Naive thymus-derived CD4-positive, alpha-beta T cell (primary cell): ENCODE data around the gene GNG7. TPM values are rescaled to one million over a fixed set of nuclear protein-coding genes. Genes with fewer than 3 reads are reported as not detected.
A peak's percentile ranks its signal among the peaks of the same experiment; 100 is the strongest.

Experiments
- ATAC-seq: fragments of 150-1000 bp; cut with Tn5 transposase; 2 replicates; pipeline ENCODE4 v1.10.0; 2021; ENCODE audit warnings: mild to moderate bottlenecking, moderate library complexity
- CTCF ChIA-PET: fragments of 350-600 bp; sonication (Branson Sonifier 250); formaldehyde crosslinking; loops from one replicate; lab custom pipeline; 2021; ENCODE audit warnings: antibody characterized with exemption; lab: Charles Lee
- POLR2A ChIA-PET: fragments of 350-600 bp; sonication (Branson Sonifier 250); formaldehyde crosslinking; loops from one replicate; lab custom pipeline; 2021; ENCODE audit warnings: antibody characterized with exemption, inconsistent platforms; lab: Charles Lee
- DNase-seq, 9 donors: peaks; one replicate each; pipeline versions ENCODE4 v3.0.0 to v3.0.0-alpha.2; 2020 to 2022; ENCODE audit warnings: mixed read lengths in 1 of 9
- H3K27ac ChIP-seq: one replicate; pipeline ENCODE4 v1.7.0; 2013; ENCODE audit warnings: mild to moderate bottlenecking, low read depth, low read length, moderate library complexity
- H3K27me3 ChIP-seq, 2 donors: one replicate each; pipeline ENCODE4 v1.7.0; 2013; ENCODE audit warnings: low read length in 2 of 2, mild to moderate bottlenecking in 2 of 2, moderate library complexity in 2 of 2; ENCODE audit not compliant: control insufficient read depth in 2 of 2, insufficient read depth in 2 of 2
- H3K36me3 ChIP-seq, 3 experiments: 1 replicate in 2 of 3; 2 replicates in 1 of 3; pipeline ENCODE4 v1.7.0; 2013; ENCODE audit warnings: low read length in 3 of 3, mild to moderate bottlenecking in 3 of 3, moderate library complexity in 1 of 3; ENCODE audit not compliant: insufficient read depth in 3 of 3, control insufficient read depth in 2 of 3
- H3K4me1 ChIP-seq, 2 donors: one replicate each; pipeline ENCODE4 v1.7.0; 2013; ENCODE audit warnings: low read length in 2 of 2, mild to moderate bottlenecking in 2 of 2, moderate library complexity in 1 of 2; ENCODE audit not compliant: control insufficient read depth in 2 of 2, insufficient read depth in 2 of 2
- H3K4me3 ChIP-seq: 2 replicates; pipeline ENCODE4 v1.7.0; 2013; ENCODE audit warnings: mild to moderate bottlenecking, low read length
- H3K9me3 ChIP-seq, 3 experiments: 1 replicate in 2 of 3; 2 replicates in 1 of 3; pipeline ENCODE4 v1.7.0; 2013; ENCODE audit warnings: low read length in 3 of 3; ENCODE audit not compliant: control insufficient read depth in 2 of 3
- H3K27ac Mint-ChIP-seq, 9 donors: one replicate each; pipeline ENCODE4 v1.8.0; 2020 to 2022; ENCODE audit warnings: mixed read lengths in 9 of 9, mild to moderate bottlenecking in 8 of 9, moderate library complexity in 5 of 9, inconsistent platforms in 2 of 9
- H3K27me3 Mint-ChIP-seq, 5 donors: one replicate each; pipeline ENCODE4 v1.8.0; 2021 to 2022; ENCODE audit warnings: mixed read lengths in 5 of 5, mild to moderate bottlenecking in 1 of 5
- H3K36me3 Mint-ChIP-seq, 5 donors: one replicate each; pipeline ENCODE4 v1.8.0; 2020 to 2022; ENCODE audit warnings: mixed read lengths in 5 of 5, mild to moderate bottlenecking in 3 of 5, inconsistent platforms in 1 of 5
- H3K4me1 Mint-ChIP-seq, 7 donors: one replicate each; pipeline ENCODE4 v1.8.0; 2020 to 2022; ENCODE audit warnings: mixed read lengths in 7 of 7, mild to moderate bottlenecking in 3 of 7, inconsistent platforms in 1 of 7
- H3K4me3 Mint-ChIP-seq, 10 donors: one replicate each; pipeline ENCODE4 v1.8.0; 2020 to 2022; ENCODE audit warnings: mild to moderate bottlenecking in 10 of 10, mixed read lengths in 10 of 10, moderate library complexity in 6 of 10, inconsistent platforms in 2 of 10
- H3K9me3 Mint-ChIP-seq, 11 donors: one replicate each; pipeline ENCODE4 v1.8.0; 2020 to 2022; ENCODE audit warnings: mixed read lengths in 11 of 11, mild to moderate bottlenecking in 4 of 11, inconsistent platforms in 1 of 11, moderate library complexity in 1 of 11
- intact Hi-C, 2 donors: fragments of 100-400 bp; cut with micrococcal nuclease; formaldehyde crosslinking; loops; one replicate each; pipeline ENCODE4 v1.15.1; 2023
- polyA plus RNA-seq, 2 donors: library from polyadenylated mRNA; unstranded; fragments of 300-500 nt; fragmentation: Illumina TruSeq; gene quantifications; one replicate each; pipeline ENCODE4 v1.2.3, GENCODE V29; 2021
- total RNA-seq, 6 experiments: library from RNA in 5 of 6; stranded (reverse) in 5 of 6; gene quantifications; 1 replicate in 5 of 6; 2 replicates in 1 of 6; pipeline ENCODE4 v1.2.3 and lab custom pipeline; 2021 to 2026

Gene GNG7
- total and polyA plus RNA-seq, 7 experiments from 2014 or later = 0.31 to 6.8 (median 4.7) TPM

DNA sequence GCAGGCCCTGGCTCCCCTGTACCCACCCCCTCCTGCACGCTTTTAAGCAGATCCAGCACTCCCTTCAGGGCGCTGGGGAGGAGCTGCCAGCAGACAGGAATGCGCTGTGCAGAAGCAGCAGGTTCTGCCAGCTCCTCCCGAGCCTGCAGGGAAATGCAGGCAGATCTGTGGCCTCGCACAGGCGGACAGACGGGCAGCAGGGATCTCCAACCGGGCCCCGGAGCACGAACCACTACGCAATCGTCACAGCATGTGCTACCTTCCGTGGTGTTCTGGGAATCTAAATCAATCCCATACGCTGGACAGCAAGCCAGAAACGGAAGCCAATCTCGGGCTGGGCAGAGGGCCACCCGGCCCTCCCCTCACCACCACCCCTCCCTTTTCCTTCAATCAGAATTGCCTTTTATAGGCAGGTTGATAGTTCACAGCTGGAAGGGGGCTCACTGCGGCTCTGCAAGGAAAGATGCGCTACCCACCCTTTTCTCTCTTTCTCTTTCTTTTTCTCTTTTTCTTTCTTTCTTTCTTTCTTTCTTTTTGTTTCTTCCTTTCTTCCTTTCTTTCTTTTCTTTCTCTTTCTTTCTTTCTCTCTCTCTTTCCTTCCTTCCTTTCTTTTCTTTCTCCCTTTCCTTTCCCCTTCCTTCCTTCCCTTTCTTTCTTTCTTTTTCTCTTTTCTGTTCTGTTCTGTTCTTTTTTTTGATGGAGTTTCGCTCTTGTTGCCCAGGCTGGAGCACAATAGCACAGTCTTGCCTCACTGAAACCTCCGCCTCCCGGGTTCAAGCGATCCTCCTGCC, 99.9 kb downstream of the GNG7 start:
- ChIA-PET POLR2A (interaction anchor here (1.4 to 4.6 kb wide), 2 partner anchors 7 to 126 kb away, joined by 6 to 21 read pairs; no protein-coding TSS in a partner anchor), CTCF (no interaction called here)
- Histone ChIP-seq H3K36me3 (no peaks in the 10 kb centered on the region), H3K4me3 (no peak overlapping the region), H3K4me1 (peaks cover under 1 to 2% of the 10 kb centered on the region in 2 donors), H3K27ac (no peak overlapping the region), H3K9me3 (no peaks in the 10 kb centered on the region), H3K27me3 (no peaks in the 10 kb centered on the region)
- intact Hi-C loops = no loop called here
- Mint-ChIP-seq H3K4me1 (peaks cover 7 to 17% (median 12%) of the 10 kb centered on the region in 7 donors), H3K9me3 (peaks cover 0 to 2% (median 0%) of the 10 kb centered on the region in 11 donors), H3K4me3 (no peak overlapping the region), H3K27ac (peak overlapping the region in 2 of 9 donors; percentile 33 to 74), H3K27me3 (peaks cover 0 to 8% (median 0%) of the 10 kb centered on the region in 5 donors), H3K36me3 (peaks cover 0 to 2% (median 0%) of the 10 kb centered on the region in 5 donors)
- no peak for ATAC-seq
- DNase-seq = peak in 1 of 9 donors; percentile 19

DNA sequence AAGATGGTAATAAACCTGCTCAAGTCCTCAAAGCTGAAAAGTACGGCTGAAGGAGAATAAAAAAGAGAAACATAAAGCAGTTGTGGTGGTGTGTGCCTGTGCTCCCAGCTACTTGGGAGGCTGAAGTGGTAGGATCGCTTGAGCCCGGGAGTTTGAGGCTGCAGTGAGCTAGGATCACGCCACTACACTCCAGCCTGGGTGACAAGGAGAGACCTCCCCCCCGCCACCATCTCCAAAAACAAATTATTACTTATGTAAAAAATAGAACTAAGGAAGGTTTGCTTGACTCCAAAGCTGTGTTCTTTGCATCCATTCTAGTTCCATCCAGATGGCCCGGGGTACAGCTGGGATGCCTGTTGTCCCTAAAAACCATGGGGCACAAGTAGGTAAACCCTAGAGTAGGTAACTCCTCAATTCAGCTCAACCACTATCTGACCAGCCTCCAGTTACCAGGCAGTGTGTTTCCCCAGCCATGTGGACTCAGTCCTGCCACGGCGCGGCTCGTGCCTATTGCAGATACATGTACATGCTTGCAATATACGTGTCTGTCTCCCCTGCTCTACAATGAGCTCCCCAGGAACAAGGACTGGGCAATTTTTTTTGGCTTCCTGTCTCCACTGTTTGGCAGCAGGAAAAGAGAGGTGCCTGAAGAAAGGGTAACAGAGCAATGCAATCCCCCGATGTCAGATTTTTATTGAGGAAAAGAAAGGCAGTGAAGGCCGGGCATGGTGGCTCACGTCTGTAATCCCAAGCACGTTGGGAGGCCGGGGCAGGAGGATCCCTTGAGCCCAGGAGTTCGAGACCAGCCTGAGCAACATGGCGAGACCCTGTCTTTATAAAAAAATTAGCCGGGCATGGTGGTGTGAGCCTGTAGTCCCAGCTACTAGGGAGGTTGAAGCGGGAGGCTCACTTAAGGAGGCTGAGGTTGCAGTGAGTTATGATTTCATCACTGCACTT, 101.3 kb downstream of the GNG7 start:
- H3K9me3 ChIP-seq = no peaks in the 10 kb centered on the region
- POLR2A ChIA-PET = interaction anchor here (1.6 to 4.6 kb wide), 3 partner anchors 9 to 144 kb away, joined by 4 to 55 read pairs (median 21); partner anchors contain the start of genes GADD45B and LMNB2
- Mint-ChIP-seq H3K9me3 (peaks cover 0 to 2% (median 0%) of the 10 kb centered on the region in 11 donors), H3K4me1 (peaks cover 6 to 15% (median 12%) of the 10 kb centered on the region in 7 donors), H3K27ac (peak overlapping the region in 6 of 9 donors; percentile 14 to 88 (median 60)), H3K4me3 (peak overlapping the region in 1 of 10 donors; percentile 16), H3K36me3 (peaks cover 0 to 2% (median 0%) of the 10 kb centered on the region in 5 donors), H3K27me3 (peaks cover 0 to 8% (median 0%) of the 10 kb centered on the region in 5 donors)
- intact Hi-C loops = no loop called here
- no peaks in the 10 kb centered on the region for H3K4me1 ChIP-seq
- H3K27ac ChIP-seq = no peak overlapping the region
- H3K27me3 ChIP-seq = no peaks in the 10 kb centered on the region
- no peak overlapping the region for H3K4me3 ChIP-seq
- ATAC-seq (no peak), DNase-seq (peak in 1 of 9 donors; percentile 19)
- no peaks in the 10 kb centered on the region for H3K36me3 ChIP-seq
- CTCF ChIA-PET = interaction anchor here (0.6 to 2.7 kb wide), 4 partner anchors 10 to 101 kb away, joined by 3 to 15 read pairs (median 4); no protein-coding TSS in a partner anchor

DNA sequence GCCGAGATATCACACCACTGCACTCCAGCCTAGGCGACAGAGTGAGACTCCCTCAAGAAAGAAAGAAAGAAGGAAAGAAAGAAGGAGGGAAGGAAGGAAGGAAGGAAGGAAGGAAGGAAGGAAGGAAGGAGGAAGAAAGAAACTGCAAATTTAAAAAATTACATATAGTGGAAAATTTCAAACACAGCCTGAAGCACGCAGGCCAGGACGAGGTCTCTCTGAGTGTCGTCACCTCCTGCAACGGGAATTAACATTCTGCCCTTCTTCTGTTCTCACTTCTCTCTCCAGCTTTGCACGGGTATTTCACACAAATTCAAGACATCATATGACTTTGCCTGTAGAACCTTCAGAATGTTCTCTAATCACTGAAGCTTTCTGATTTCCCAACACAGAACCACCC, 108.2 kb downstream of the GNG7 start:
- Histone ChIP-seq H3K9me3 (no peaks in the 10 kb centered on the region), H3K27ac (no peak overlapping the region), H3K36me3 (no peaks in the 10 kb centered on the region), H3K4me3 (no peak overlapping the region), H3K27me3 (no peaks in the 10 kb centered on the region), H3K4me1 (no peaks in the 10 kb centered on the region)
- ChIA-PET POLR2A (interaction anchor here (1.1 to 1.5 kb wide), 2 partner anchors 118 to 124 kb away, joined by 3 to 4 read pairs; partner anchors contain the start of gene GADD45B), CTCF (interaction anchor here (0.6 to 0.7 kb wide), 3 partner anchors 13 to 156 kb away, joined by 3 read pairs; no protein-coding TSS in a partner anchor)
- peaks cover 0 to 4% (median 0%) of the 10 kb centered on the region in 5 donors for H3K36me3 Mint-ChIP-seq
- H3K9me3 Mint-ChIP-seq = peaks cover 0 to 5% (median 0%) of the 10 kb centered on the region in 11 donors
- ATAC-seq = no peak
- intact Hi-C loops = no loop called here
- peaks cover 6 to 9% (median 8%) of the 10 kb centered on the region in 7 donors for H3K4me1 Mint-ChIP-seq
- no peak overlapping the region for H3K4me3 Mint-ChIP-seq
- peaks cover 0 to 33% (median 0%) of the 10 kb centered on the region in 5 donors for H3K27me3 Mint-ChIP-seq
- H3K27ac Mint-ChIP-seq = no peak overlapping the region
- no peak for DNase-seq

DNA sequence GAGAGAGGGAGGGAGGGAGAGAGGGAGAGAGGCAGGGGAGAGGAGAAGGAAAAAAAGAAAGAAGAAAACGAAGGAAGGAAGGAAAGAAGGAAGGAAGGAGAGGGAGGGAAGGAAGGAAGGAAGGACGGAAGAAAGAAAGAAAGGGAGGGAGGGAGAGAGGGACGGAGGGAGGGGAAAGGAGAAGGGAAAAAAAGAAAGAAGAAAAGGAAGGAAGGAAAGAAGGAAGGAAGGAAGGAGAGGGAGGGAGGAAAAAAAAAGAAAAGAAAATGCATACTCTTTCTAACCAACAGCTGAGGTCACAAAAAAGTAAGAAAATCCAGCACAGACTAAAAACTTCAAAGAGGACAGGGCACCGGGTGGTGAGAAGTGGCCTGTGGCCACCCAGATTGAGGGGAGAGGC, 109.7 kb downstream of the GNG7 start:
- Histone ChIP-seq H3K27me3 (no peaks in the 10 kb centered on the region), H3K4me1 (no peaks in the 10 kb centered on the region), H3K9me3 (no peaks in the 10 kb centered on the region), H3K27ac (no peak overlapping the region), H3K4me3 (no peak overlapping the region), H3K36me3 (no peaks in the 10 kb centered on the region)
- POLR2A ChIA-PET = interaction anchor here (0.7 to 1.3 kb wide), 2 partner anchors 15 to 62 kb away, joined by 3 to 4 read pairs; no protein-coding TSS in a partner anchor
- H3K27me3 Mint-ChIP-seq = peaks cover 0 to 34% (median 0%) of the 10 kb centered on the region in 5 donors
- DNase-seq (no peak), ATAC-seq (no peak)
- peaks cover 0 to 4% (median 0%) of the 10 kb centered on the region in 5 donors for H3K36me3 Mint-ChIP-seq
- H3K4me1 Mint-ChIP-seq = peaks cover 0 to 3% (median 0%) of the 10 kb centered on the region in 7 donors
- H3K27ac Mint-ChIP-seq = no peak overlapping the region
- no peak overlapping the region for H3K4me3 Mint-ChIP-seq
- H3K9me3 Mint-ChIP-seq = peaks cover 0 to 5% (median 0%) of the 10 kb centered on the region in 11 donors
- intact Hi-C loops = no loop called here
- CTCF ChIA-PET = interaction anchor here (1.0 to 1.3 kb wide), 2 partner anchors 19 to 44 kb away, joined by 3 read pairs; no protein-coding TSS in a partner anchor

DNA sequence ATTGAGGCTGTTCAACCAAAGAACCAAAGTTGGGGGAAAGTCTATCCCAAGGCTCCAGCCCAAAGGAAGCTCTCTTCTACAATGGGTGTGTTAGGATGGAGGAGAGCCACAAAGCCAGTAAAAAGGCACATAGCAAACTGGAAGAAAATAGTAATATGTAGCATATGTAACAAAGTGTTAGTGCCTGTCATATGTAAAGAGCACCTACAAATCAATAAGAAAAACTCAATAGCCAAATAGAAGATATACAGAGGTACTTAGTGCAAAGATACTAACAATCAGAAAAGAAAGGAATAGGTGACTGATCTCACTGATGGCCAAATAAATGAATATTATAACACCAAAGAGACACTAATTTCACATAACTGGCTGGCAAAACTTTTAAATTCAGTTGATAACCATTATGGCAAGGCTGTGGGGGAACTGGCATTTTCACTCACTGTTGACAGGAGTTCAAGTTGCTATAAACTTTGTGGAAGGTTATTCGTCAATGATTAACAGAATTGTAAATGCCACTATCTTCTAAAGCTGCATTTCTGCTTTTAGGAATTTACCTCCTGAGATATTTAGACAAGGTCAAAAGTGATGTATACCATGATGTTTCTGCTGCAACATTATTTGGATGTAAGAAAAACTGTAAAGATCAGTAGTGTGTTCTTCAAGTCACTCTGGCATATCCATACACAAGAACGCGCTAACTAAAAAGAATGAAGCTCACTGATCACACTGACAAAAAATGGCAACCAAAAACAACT, 110.8 kb downstream of the GNG7 start:
- Histone ChIP-seq H3K9me3 (no peaks in the 10 kb centered on the region), H3K4me1 (no peaks in the 10 kb centered on the region), H3K4me3 (no peak overlapping the region), H3K27ac (no peak overlapping the region), H3K36me3 (no peaks in the 10 kb centered on the region), H3K27me3 (no peaks in the 10 kb centered on the region)
- no peak overlapping the region for H3K4me3 Mint-ChIP-seq
- H3K4me1 Mint-ChIP-seq = peaks cover 0 to 4% (median 0%) of the 10 kb centered on the region in 7 donors
- peaks cover 0 to 5% (median 0%) of the 10 kb centered on the region in 11 donors for H3K9me3 Mint-ChIP-seq
- H3K27me3 Mint-ChIP-seq = peaks cover 0 to 40% (median 0%) of the 10 kb centered on the region in 5 donors
- H3K36me3 Mint-ChIP-seq = peaks cover 0 to 4% (median 0%) of the 10 kb centered on the region in 5 donors
- H3K27ac Mint-ChIP-seq = no peak overlapping the region
- intact Hi-C loops = no loop called here
- ChIA-PET POLR2A (interaction anchor here (1.3 kb wide), 1 partner anchor 16 kb away, joined by 3 read pairs; no protein-coding TSS in a partner anchor), CTCF (interaction anchor here (0.6 to 1.3 kb wide), 2 partner anchors 15 to 45 kb away, joined by 3 read pairs; no protein-coding TSS in a partner anchor)
- no peak for ATAC-seq
- DNase-seq = no peak
